ENCODE results near the gene ADAMTSL3.

GRCh38 chr15:83776986-83777385 lies 123.1 kb downstream of the ADAMTSL3 start:
- TF ChIP-seq FOXM1 (IDR thresholded peaks at IDR 0.05; ENCODE audit: low read depth) (no peak), EZH2phosphoT487 (IDR thresholded peaks at IDR 0.05; ENCODE audit: borderline replicate concordance, low read depth) (no peak), POLR2AphosphoS5 (IDR thresholded peaks at IDR 0.05; ENCODE audit: low read depth, low read length) (no peak), CTCF (IDR thresholded peaks at IDR 0.05) (no peak), SMC3 (IDR thresholded peaks at IDR 0.05; ENCODE audit: low read depth, low read length) (no peak), RAD21 (IDR thresholded peaks at IDR 0.05; ENCODE audit: low read length) (no peak), NRF1 (IDR thresholded peaks at IDR 0.05; ENCODE audit: low read depth, low read length) (no peak), EP300 (IDR thresholded peaks at IDR 0.05; ENCODE audit: borderline replicate concordance in 1 of 2, low read depth in 1 of 2, low read length in 1 of 2) (no peak)

Measured in SK-N-SH (cell line).